ENCODE results near the gene CCDC116. TPM values are rescaled to one million over a fixed set of nuclear protein-coding genes. Genes with fewer than 3 reads are reported as not detected.
"Not testable (repeated sequence)": the region's sequence is repeated elsewhere in the genome, so short reads cannot be mapped to it uniquely, and the experiment has no call there.

CCDC116 gene
- total RNA-seq, 1 experiment from 2014 or later = 0.11 TPM

DNA sequence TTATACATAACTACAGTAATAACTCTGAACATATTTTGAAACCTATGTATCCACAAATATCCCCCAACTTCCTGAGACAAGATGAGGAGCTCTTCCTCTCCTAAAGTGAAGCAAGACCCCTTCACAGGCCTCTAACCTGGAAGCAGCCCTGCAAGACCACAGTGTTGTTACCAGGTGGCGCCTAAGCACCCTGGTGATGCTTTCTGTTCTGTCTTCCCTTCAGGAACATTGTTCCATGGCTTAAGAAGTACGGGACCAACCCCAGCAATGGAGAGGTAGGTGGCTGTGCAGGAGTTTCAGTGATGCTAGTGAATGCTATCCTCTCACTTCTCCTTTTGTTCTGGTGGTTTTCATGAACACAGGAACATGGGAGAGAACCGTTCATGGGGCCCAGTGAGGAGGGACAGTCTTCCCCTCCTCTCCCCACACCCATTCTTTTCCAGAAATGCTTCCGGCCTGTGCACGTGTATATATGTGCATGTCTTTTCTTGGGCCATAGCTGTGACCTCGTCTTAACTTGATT is 39.6 kb downstream of the CCDC116 start:
- Histone ChIP-seq H3K36me3 (ENCODE audit: insufficient read depth, low read length) (peaks cover 12% of the 10 kb centered on the region), H3K9me3 (ENCODE audit: low read length) (no peaks in the 10 kb centered on the region), H4K20me1 (ENCODE audit: insufficient read depth, low read depth, low read length) (no peaks in the 10 kb centered on the region), H3K9ac (ENCODE audit: low read length) (no peak overlapping the region), H3K4me1 (ENCODE audit: low read length) (peaks cover 21% of the 10 kb centered on the region), H3K79me2 (ENCODE audit: low read length) (peaks cover 24% of the 10 kb centered on the region), H3K27me3 (ENCODE audit: low read length) (no peaks in the 10 kb centered on the region), H3K4me3 (ENCODE audit: low read length) (no peak overlapping the region), H3K9me2 (replicated peaks; ENCODE audit: insufficient read depth, low read length) (no peaks in the 10 kb centered on the region), H3K27ac (ENCODE audit: low read length) (no peak overlapping the region), H3K4me2 (ENCODE audit: low read depth, low read length, poor library complexity, severe bottlenecking) (no peak overlapping the region), H2AFZ (ENCODE audit: low read length) (no peak overlapping the region)
- DNase-seq = no peak

DNA sequence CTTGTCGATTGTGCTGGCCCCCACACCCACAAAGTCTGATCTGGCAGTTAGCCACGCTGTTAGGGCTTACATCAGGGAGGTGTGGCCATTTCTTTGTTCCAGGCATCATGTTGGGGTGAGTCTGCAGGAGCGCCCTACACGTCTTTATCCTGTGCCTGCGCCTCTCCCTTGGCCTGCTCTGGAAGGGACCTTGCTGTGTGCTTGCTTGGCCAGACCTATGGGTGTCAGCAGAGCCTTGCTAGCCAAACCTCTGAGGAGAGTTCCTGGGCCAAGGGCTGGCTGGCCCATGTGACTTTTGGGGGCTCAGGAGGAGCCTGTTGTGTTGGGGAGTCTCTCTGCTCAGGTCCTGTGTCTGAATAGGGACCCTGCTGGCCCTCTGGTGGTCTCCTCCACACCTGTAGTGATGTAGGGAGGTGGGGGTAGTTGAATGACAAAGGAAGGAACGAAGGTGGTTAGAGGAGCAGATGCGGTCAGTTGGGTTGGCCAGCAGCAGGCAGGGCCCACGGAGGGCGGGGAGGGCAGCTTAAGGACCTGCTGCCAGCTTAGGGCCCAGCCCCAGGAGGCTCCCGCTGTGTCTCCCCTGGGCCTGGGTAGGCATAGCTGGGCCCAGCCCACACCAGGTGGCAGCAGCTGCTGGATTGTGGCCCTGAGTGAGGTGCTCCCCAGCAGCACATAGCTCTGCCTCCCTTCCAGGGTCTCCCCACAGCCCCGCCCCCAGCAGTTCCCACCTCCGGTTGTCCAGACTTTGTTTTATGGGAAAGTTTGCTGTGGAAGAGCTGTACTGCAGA is 41.2 kb downstream of the CCDC116 start:
- no peaks in the 10 kb centered on the region for H4K20me1 ChIP-seq (ENCODE audit: insufficient read depth, low read depth, low read length)
- no peaks in the 10 kb centered on the region for H3K27me3 ChIP-seq (ENCODE audit: low read length)
- peaks cover 12% of the 10 kb centered on the region for H3K79me2 ChIP-seq (ENCODE audit: low read length)
- no peaks in the 10 kb centered on the region for H3K9me2 ChIP-seq (replicated peaks; ENCODE audit: insufficient read depth, low read length)
- H3K36me3 ChIP-seq (ENCODE audit: insufficient read depth, low read length) = peaks cover 12% of the 10 kb centered on the region
- no peak for DNase-seq
- H3K4me1 ChIP-seq (ENCODE audit: low read length) = peaks cover 17% of the 10 kb centered on the region
- H3K9me3 ChIP-seq (ENCODE audit: low read length) = no peaks in the 10 kb centered on the region
- H3K4me2 ChIP-seq (ENCODE audit: low read depth, low read length, poor library complexity, severe bottlenecking) = no peak overlapping the region
- no peak overlapping the region for H2AFZ ChIP-seq (ENCODE audit: low read length)
- no peak overlapping the region for H3K27ac ChIP-seq (ENCODE audit: low read length)
- H3K9ac ChIP-seq (ENCODE audit: low read length) = no peak overlapping the region
- H3K4me3 ChIP-seq (ENCODE audit: low read length) = no peak overlapping the region

DNA sequence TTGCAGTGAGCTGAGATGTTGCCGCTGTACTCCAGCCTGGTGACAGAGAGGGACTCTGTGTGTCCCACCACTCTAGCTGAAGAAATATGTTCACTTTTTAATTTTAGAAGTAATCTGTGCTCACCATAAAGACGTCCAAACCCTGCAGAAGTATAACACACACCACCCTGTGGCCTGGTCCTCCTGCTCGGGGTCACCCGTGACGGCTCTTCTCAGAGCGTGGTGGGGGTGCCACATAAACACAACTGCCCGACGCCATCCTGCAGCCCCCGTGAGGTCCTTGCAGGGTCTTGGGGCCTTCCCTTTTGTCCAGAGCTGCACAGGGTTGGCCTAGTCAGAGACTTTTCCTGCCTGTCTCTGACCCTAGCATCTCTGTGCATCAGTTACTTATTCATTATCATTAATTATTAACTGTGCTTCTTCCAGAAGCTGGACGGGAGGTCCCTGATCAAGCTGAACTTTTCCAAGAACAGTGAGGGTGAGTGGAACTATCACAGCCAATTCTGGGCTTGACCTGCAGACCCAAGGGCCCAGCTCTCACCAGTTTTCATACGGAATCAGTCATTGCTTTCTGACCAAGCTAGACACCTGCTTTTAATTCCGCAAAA is 42.2 kb downstream of the CCDC116 start:
- Histone ChIP-seq H3K79me2 (ENCODE audit: low read length) (peaks cover 5% of the 10 kb centered on the region; the same call in 1 of the 2 replicates), H3K27me3 (ENCODE audit: low read length) (no peaks in the 10 kb centered on the region), H3K9me3 (ENCODE audit: low read length) (no peaks in the 10 kb centered on the region), H3K4me2 (ENCODE audit: low read depth, low read length, poor library complexity, severe bottlenecking) (no peak overlapping the region), H3K36me3 (ENCODE audit: insufficient read depth, low read length) (peaks cover 12% of the 10 kb centered on the region), H3K9me2 (replicated peaks; ENCODE audit: insufficient read depth, low read length) (no peaks in the 10 kb centered on the region), H4K20me1 (ENCODE audit: insufficient read depth, low read depth, low read length) (no peaks in the 10 kb centered on the region), H3K4me3 (ENCODE audit: low read length) (no peak overlapping the region), H3K27ac (ENCODE audit: low read length) (no peak overlapping the region), H3K9ac (ENCODE audit: low read length) (no peak overlapping the region), H2AFZ (ENCODE audit: low read length) (no peak overlapping the region), H3K4me1 (ENCODE audit: low read length) (peaks cover 8% of the 10 kb centered on the region)
- DNase-seq = no peak

DNA sequence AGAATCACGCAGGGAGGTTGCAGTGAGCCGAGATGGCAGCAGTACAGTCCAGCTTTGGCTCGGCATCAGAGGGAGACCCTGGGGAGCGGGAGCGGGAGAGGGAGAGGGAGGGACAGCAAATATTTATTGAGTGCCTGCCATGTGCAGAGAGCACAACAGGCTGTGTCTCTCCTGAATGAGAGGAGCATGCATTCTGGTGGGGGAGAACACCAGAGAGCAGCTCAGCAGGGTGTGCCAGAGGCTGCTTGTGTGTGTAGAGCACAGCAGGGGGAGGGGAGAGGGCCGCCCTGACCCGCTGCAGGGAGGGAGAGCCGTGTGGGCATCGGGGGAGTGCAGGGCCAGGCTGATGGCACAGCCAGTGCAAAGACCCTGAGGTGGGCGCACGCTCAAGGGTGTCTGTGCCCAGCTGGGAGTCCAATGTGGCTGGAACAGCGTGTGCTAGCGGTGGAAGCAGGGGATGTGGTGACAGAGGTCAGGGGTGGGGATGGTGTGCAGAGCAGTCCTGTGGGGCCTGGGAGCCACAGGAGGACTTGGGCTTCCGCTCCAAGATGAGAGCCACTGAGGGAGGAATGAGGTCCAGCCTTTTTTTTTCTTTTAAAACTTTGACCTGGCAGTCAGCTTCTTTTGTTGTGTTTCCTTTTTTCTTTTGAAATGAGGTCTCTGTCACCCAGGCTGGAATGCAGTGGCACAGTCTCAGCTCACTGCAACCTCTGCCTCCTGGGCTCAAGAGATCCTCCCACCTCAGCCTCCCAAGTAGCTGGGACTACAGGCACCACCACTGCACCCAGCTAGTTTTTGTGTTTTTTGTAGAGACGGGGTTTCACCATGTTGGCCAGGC is 45.3 kb downstream of the CCDC116 start:
- Histone ChIP-seq H2AFZ (ENCODE audit: low read length) (no peak overlapping the region), H3K79me2 (ENCODE audit: low read length) (no peaks in the 10 kb centered on the region), H3K4me1 (ENCODE audit: low read length) (no peaks in the 10 kb centered on the region), H3K4me3 (ENCODE audit: low read length) (no peak overlapping the region), H4K20me1 (ENCODE audit: insufficient read depth, low read depth, low read length) (no peaks in the 10 kb centered on the region), H3K9me2 (replicated peaks; ENCODE audit: insufficient read depth, low read length) (no peaks in the 10 kb centered on the region), H3K9me3 (ENCODE audit: low read length) (no peaks in the 10 kb centered on the region), H3K27me3 (ENCODE audit: low read length) (no peaks in the 10 kb centered on the region), H3K9ac (ENCODE audit: low read length) (no peak overlapping the region), H3K4me2 (ENCODE audit: low read depth, low read length, poor library complexity, severe bottlenecking) (no peak overlapping the region), H3K27ac (ENCODE audit: low read length) (no peak overlapping the region), H3K36me3 (ENCODE audit: insufficient read depth, low read length) (peaks cover 12% of the 10 kb centered on the region)
- DNase-seq = no peak

DNA sequence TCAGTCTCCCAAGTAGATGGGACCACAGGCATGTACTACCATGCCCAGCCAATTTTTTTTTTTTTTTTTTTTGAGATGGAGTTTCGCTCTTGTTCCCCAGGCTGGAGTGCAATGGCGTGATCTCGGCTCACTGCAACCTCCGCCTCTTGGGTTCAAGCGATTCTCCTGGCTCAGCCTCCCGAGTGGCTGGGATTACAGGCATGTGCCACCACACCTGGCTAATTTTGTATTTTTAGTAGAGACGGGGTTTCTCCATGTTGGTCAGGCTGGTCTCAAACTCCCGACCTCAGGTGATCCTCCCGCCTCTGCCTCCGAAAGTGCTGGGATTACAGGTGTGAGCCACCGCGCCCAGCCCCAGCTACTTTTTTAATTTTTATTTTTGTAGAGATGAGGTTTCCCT is 46.3 kb downstream of the CCDC116 start:
- H3K36me3 ChIP-seq (ENCODE audit: insufficient read depth, low read length) = peaks cover 12% of the 10 kb centered on the region
- not testable (repeated sequence) for H3K9me2 ChIP-seq (replicated peaks; ENCODE audit: insufficient read depth, low read length); H3K4me3 ChIP-seq (ENCODE audit: low read length); H3K4me2 ChIP-seq (ENCODE audit: low read depth, low read length, poor library complexity, severe bottlenecking); H2AFZ ChIP-seq (ENCODE audit: low read length); H3K9ac ChIP-seq (ENCODE audit: low read length); H3K9me3 ChIP-seq (ENCODE audit: low read length); DNase-seq; H3K79me2 ChIP-seq (ENCODE audit: low read length); H3K4me1 ChIP-seq (ENCODE audit: low read length); H3K27me3 ChIP-seq (ENCODE audit: low read length); H4K20me1 ChIP-seq (ENCODE audit: insufficient read depth, low read depth, low read length); H3K27ac ChIP-seq (ENCODE audit: low read length)

DNA sequence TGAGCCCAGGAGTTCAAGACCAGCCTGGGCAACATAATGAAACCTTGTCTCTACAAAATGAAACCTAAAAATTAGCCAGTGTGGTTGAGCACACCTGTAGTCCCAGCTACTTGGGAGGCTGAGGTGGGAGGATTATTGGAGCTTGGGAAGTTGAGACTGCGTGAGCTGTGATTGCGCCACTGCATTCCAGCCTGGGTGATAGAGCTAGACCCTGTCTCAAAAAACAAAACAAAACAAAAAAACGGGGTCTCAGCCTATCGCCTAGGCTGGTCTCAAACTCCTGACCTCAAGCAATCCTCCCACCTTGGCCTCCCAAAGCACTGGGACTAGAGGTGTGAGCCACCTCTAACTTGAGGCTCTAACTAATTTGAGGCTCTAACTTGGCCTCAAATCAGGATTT is 46.8 kb downstream of the CCDC116 start:
- Histone ChIP-seq H3K4me1 (ENCODE audit: low read length) (no peaks in the 10 kb centered on the region), H3K27me3 (ENCODE audit: low read length) (no peaks in the 10 kb centered on the region), H4K20me1 (ENCODE audit: insufficient read depth, low read depth, low read length) (no peaks in the 10 kb centered on the region), H3K79me2 (ENCODE audit: low read length) (no peaks in the 10 kb centered on the region), H2AFZ (ENCODE audit: low read length) (no peak overlapping the region), H3K9me2 (replicated peaks; ENCODE audit: insufficient read depth, low read length) (no peaks in the 10 kb centered on the region), H3K9ac (ENCODE audit: low read length) (no peak overlapping the region), H3K36me3 (ENCODE audit: insufficient read depth, low read length) (peaks cover 12% of the 10 kb centered on the region), H3K27ac (ENCODE audit: low read length) (no peak overlapping the region), H3K4me2 (ENCODE audit: low read depth, low read length, poor library complexity, severe bottlenecking) (no peak overlapping the region), H3K4me3 (ENCODE audit: low read length) (no peak overlapping the region), H3K9me3 (ENCODE audit: low read length) (no peaks in the 10 kb centered on the region)
- DNase-seq = no peak

DNA sequence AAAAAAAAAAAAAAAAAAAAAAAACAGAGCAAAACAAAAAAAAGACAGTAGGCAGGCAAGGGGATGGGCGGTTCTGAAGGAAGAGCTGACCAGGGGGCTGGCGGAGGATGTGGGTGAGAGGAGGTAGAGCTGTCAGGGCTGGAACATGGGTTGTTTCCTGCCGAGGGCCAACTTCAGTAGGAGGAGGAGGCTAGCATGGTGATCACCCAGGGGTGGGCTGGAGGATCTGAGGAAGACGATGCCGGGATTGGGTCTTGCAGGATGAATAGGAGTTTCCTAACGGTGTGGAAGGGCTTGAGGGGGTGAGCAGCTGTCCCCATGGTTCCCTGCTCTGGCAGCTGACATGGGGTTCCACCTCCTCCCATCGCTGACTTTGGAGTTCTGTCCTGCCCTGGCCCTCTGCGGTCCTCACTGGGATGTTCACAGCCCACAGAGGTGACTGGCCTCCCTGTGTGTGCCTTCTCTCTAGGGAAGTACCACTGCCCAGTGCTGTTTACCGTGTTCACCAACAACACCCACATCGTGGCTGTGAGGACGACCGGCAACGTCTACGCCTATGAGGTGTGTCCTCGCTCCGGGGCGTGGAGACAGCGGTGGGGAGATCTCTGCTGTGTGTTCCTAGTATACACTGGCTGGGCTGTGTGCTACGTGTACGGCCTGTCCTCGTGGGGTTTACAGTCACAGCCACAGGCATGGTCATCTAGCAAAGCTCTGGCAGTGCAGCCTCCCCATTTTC is 48.4 kb downstream of the CCDC116 start:
- Histone ChIP-seq H3K4me1 (ENCODE audit: low read length) (no peaks in the 10 kb centered on the region), H4K20me1 (ENCODE audit: insufficient read depth, low read depth, low read length) (no peaks in the 10 kb centered on the region), H2AFZ (ENCODE audit: low read length) (no peak overlapping the region), H3K9me3 (ENCODE audit: low read length) (no peaks in the 10 kb centered on the region), H3K9ac (ENCODE audit: low read length) (no peak overlapping the region), H3K9me2 (replicated peaks; ENCODE audit: insufficient read depth, low read length) (no peaks in the 10 kb centered on the region), H3K4me3 (ENCODE audit: low read length) (no peak overlapping the region), H3K27ac (ENCODE audit: low read length) (no peak overlapping the region), H3K79me2 (ENCODE audit: low read length) (no peaks in the 10 kb centered on the region), H3K4me2 (ENCODE audit: low read depth, low read length, poor library complexity, severe bottlenecking) (no peak overlapping the region), H3K36me3 (ENCODE audit: insufficient read depth, low read length) (no peaks in the 10 kb centered on the region), H3K27me3 (ENCODE audit: low read length) (no peaks in the 10 kb centered on the region)
- no peak for DNase-seq
